Forelimb muscle (tissue), 1 donor: ENCODE measurements around the gene NAPB. TPM values are rescaled to one million over a fixed set of nuclear protein-coding genes. Genes with fewer than 3 reads are reported as not detected.

Experiments used
- DNase-seq: peaks from one replicate; pipeline ENCODE4 v3.0.0-alpha.2; 2013; ENCODE audit warnings: low read depth
- polyA plus RNA-seq: library from polyadenylated mRNA; unstranded; fragments of 120-200 nt; gene quantifications from one replicate; pipeline ENCODE4 v1.2.1, GENCODE V29; 2013; ENCODE audit not compliant: insufficient read length

NAPB gene
- polyA plus RNA-seq, 1 donor, result 7.3 TPM

DNA sequence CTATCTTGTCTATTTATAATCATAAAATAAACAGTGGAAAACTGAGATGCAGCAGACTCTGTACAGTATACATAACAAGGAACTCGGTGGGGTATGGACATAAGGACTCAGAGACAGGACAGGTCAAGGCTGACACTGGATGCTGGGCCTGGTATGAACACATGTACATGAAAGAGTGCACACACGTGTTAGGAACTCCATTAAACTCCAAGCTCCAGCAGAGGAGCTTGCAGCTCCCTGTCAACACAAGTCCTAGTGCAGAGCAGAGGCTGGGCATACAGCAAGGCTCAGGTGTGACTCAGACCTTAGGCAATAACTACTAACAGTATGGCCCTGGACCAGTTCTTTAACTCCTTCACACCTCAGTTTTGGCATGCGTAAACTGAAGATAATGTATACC, 17.1 kb downstream of the NAPB start:
- no peak for DNase-seq

DNA sequence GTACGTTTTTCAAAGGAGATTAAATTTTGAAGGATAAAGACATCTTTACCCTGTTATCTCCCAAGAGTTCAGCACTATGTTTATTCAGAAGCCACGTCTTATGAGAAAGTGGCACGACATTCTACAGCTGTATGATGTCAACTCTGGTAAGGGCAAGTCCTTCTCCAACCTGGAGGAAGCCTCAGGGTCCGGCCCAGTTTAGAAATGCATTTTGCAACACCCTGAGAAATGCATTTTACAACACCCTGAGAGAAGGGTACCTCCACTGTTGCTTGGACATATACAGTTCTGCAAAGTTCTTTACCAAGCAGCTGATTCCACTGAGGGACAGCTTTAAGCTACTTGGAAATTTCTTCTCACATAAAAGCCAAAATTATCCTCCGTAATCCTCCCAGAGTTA, 17.5 kb downstream of the NAPB start:
- no peak for DNase-seq

DNA sequence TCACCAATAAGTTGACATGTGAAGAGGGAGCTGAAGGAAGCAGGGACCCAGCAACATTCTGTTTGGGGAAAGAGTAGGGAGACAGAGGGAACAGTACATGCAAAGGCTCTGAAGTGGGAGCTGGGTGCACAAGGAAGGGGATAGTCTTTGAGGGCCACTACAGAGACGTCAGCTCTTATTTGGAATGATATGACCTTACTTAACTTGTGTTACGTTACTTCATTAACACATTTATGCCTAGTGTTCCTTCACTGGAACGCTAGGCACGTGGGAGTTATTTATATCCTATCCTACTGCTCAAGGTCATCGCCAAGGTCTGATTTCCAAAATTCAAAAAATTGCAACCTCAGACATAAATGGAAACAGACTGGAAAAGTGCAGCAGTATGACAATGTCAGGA, 20.2 kb downstream of the NAPB start:
- no peak for DNase-seq

DNA sequence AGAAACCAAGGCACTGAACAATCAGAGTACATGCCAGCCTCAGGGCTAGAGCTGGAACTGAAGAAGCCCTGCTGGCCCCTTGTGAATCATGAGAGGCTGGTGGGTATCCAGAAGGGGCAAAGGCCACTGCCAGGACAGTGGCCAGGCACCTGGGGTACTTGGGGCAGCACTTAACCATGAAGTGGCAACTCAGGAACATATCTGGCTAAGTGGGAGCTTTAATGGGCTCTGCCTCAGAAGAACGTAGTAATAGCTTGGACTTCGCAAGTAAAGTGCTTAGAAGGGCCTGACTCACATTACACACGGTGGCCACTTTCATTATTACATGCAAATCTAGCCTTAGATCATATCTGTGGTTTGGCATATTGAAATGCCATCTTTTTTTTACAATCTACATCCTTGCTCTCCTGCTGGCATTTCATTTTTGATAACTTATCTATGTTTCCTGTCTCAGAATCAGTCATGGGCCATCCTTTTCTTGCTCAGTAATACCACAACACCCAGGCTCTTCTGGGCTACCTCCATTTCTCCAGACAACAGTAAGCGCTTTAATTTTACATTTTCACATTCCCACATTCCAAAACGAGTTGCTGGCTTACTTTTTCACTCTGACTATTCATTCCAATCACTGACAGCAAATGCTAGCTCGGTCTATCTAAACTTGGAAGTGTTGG, 21.6 kb downstream of the NAPB start:
- DNase-seq, result no peak

DNA sequence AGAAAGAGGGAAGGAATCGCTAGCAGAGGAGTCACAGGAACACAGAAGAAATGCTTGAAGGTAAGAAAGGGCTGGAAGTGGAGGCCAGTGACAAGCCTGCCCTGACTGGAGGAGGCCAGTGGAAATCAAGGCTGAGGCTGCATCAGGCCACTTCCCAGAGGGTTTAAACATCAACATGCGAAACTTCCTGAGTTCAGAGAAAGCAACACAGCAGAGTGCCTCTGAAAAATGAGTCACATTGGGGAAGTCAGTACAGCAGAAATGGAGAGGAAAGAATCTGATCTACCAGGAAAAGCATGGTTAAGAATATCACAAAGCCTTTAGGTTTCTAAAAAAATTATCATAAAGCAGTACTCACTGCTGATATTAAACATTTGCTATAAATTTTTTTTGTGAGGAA, 23.3 kb downstream of the NAPB start:
- DNase-seq, result no peak

DNA sequence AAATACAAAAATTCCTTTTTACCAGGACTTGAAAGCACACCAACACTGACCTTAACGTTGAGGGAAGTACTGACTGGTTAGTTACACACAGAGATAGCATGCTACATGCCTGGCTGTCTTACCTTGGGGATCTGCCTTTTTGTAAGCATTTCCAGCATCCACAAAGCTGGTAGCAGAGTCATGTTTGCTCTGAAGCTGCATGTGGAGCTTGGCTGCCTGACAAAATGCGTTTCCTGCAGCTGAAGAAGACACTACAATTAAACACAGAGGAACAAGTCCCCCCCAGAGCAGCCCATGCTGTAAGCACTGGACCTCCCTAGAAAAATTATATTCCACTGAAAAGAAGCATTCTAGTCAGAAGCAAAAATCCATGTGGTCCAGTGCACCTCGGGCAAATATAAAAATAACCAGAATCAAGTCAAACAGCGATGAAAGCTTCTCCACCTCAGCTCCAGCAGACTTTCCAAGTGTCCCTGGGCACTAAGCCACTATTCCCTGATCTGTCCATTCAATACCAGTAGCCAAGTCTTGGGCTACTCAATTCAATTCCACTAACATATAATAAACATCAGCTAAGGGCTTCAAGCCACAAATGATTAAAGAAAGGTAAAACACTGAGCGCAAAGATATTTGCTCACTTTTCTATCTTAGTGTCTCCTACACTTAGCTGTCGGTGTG, 24.2 kb downstream of the NAPB start:
- DNase-seq, result no peak

DNA sequence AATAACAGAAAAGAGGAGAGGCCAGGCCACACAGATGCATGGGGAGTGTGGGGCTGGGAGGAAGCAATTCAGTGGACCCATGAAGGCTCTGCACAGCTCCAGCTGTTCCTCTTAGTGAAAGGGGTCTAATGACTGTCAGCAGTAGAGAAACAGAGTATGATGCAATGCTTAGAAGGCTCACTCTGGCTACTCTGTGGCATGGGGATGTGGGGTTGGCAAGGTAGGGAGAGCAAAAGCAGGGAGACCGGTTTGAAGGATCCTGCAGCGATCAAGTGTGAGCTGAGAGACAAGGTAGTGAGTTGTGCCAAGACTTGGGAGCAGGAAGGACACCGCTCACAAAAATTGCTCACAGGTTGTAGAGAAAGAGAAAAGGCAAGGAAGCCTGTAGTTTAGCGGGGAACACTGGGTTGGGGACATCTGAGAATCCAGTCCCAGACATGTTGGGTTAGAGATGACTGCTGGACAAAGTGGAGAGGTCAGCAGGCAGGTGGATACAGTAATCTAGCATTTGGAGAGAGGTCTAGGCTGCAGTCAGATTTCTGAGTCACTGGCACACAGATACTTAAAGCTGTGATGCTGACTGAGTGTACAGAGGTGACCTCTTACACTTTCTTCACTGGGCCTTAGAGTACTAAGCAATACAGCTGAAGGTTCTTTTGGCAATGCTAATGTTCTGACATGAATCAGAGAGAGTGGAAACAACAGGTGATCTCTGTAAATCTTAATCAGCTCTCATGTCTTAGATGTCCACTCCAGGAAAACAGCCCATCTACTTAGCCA, 27.1 kb downstream of the NAPB start:
- no peak for DNase-seq

DNA sequence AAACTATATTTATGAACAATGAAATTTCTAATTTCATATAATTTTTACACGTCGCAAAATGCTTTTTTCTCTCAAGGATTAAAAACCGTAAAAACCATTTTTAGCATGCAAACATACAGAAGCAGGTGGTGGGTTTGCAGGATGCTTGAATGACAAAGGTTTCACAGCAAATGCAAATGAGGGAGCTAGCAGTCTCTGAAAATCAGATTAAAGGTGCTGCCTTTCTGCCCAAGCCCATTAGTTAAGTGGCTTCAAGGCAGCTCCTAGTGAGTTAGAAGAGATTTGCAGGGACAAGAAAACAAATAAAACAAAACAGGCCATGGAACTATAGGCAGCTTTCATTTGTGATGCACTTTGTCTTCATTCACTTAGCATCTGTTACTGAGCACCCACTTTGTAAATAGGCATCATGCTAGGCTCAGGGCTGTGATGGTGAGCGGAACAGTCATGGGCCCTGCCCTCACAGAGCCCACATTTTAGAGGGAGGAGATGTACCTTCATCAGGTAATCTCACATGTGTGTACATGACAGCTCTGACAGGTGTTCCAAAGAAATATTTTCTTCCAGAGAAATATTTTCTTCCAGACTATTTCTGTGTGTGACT, 29.5 kb downstream of the NAPB start:
- DNase-seq, result no peak

DNA sequence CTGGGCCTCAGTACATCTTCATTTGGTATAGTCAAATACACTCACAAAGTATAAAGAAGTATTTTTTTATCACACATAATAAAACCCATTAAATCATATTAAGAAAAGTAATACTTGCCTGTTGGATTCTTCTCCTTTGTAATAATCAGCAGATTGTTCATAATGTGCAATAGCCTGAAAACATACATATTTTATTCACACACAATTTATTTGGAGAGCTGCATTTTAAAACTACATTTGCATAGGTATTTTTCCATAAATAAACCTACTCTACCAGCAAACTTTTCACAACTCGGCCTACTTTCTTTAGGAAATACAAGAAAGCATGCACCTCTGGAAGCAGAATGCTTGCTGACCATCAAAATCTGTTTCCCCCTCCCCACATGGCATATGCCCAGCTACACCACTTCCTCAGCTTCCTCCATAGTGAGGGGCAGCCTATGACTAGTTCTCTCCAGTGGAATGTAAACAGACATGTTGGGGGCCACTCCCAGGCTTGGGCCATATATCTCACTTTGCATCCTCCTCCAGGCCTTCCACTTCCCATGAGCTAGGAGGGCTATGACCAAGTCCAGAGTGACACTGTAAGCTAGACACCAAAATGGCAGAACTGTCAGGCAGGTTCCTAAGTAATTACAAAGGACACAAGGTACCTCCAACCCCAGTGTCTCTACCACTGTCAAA, 31.1 kb downstream of the NAPB start:
- no peak for DNase-seq

DNA sequence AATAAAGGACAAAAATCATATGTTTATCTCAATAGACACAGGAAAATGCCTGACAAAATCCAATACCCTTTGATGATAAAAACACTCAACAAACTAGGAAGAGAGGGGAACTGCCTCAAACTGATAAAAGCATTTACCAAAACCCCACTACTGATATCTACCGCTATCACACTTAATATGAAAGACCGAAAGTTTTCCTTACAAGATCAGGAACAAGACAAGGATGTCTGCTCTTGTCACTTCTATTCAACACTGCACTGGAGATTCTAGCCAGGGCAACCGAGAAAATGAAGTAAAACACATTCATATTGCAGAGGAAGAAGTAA, 34.2 kb downstream of the NAPB start:
- DNase-seq, result no peak

DNA sequence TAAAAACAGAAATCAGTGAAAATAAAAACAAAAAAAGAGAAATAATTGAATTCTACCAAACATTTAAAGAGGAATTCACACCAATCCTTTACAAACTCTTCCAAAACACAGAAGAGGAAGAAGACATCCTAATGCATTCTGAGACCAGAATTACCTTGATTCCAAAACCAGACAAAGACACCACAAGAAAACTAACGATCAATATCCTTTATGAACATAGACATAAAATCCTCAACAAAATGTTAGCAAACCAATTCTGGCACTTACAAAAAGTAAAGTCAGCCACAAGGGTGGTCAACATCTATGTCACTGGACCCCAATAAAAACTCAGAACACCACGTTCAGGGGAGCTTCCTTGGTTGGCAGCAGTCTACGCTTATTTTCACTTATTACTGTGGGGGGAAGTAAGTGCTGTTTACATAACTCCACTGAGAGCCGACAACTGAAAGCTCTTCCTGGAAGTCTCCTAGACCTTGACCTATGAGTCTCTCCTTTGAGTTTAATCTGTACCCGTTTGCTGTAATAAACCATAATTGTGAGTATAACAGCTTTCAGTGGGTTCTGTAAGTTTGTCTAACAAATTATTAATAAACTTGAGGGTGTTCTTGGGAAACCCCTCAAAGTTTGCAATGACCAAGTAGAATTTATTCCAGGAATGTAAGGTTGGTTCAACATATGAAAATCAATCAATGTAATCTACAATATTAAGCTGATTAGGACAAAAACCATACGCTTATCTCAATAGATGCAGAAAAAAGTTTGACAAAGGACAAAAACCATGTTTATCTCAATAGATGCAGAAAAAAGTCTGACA, 34.8 kb downstream of the NAPB start:
- DNase-seq, result no peak

DNA sequence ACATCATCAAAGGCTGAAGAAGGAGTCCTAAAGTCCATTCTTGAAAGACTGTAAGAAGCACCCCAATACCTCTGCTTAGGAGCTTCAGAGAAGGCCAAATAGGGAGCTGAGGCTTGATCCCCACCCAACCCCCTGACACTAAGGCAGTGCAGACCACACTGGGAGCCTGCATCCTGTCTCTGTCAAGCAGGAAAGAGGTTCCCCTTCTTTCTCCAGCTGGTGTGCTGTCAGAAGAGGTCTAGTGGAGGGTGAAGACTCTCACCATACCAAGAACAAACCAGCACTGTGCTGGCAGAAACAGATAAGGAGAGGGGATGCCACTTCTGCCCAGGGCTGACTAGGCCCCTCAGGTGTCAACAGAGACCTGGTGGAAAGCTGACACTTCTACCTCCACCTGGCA, 39.4 kb downstream of the NAPB start:
- no peak for DNase-seq

DNA sequence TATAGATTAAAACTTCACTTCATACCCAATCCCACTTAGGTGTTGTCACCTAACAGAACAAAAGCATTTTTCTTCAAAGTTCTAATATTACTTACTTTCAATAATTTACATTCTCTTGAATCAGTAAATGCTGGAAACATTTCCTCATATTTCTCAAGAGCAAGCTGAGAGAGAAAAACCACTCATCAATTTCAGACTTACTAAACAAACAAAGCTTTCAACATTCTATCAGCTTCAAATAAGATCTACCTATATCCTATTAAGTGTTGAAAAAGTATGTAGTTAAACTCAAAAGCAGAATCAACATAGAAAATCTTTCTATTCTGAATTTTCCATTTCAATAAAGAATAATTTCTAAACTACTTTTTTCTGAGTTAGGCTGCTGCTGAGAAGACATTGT, 41.5 kb downstream of the NAPB start:
- DNase-seq, result no peak

DNA sequence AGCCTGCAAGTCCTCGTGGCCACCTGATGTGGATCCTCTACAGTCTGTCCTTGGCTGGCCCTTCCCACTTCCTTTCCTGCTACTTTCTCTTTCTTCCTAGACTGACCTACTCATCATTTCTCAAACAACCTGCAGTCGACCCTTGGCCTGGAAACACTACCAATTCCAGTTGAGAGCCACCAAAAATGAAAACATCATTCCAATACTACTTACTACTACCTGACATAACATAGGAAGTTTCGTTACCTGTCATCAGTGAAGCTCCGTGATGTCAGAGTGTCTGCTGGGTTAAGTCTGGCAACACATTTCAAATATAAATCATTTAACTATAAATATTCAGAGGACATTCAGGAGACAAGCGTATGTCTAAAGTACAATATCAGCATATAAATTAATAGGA, 45.5 kb downstream of the NAPB start:
- no peak for DNase-seq

DNA sequence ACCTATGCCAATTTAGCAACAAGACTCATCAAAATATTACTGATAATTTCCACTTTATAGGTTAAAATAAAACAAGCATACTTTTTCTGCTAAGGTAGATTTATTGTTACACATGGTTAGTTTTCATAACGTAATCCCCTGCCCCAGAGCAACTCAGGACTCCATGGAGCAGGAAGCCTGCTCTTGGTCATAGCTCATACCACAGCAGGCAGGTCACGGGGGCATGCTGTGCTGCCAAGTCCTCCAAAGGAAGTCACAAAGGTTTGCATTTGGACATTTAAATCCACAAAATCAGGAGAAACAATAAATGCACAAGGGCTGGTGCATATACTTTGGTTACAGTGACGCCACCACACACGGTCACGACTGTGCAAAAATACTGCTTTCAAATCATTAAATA, 46.8 kb downstream of the NAPB start:
- no peak for DNase-seq

DNA sequence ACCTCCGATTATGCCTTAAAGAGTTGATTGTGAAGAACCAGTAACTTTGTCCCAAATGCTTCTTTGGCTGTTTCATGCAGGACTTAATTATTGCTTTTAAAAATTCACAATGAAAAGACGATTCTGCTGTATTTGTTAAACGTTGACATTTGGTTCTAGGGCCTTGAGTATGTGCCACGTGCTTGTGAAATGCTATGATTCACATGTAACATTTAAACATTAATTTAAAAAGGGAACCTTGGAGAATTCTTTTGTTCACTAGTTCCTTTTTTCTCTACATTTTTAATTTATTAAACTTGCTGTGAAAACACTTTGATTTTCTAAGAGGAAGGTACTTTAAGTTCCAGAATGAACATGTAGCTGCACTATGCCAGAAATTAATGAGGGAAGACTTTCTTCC, 49.8 kb downstream of the NAPB start:
- no peak for DNase-seq

DNA sequence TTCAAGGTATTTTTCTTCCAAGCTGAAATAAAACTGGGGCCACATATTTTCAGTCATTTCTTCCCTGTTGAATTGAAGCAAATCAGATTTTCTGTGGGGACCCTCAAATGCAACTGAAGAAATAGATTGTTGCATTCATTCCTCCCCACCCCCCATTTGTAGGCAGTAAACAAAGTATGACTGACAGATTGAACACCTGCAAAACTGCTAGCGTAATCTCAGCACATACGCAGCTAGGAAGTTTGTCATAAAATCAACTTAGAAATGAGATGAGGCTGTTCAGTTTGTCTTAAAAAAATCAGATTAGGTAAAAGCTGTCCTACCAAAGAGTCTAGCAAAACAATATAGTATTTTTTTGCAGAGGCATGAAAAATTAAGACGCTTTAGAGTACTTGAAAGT, 50.4 kb downstream of the NAPB start:
- no peak for DNase-seq

DNA sequence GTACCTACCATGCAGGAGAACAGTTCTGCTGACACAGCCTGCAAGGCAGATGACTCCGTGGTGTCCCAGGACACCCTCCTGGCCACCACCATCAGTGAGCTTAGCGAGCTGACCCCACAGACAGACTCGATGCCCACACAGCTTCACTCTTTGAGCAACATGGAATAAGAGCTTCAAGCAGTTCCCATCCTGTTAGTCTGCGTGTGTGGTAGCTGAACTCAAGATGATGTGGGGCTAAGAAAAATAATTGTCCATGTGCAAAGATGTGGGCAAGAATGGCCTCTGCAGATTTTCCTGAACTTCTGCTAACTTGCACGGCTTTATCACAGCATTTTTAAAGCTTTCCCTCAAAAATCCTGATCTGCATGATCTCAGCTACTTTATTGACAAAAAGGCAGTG, 51.0 kb downstream of the NAPB start:
- DNase-seq, result no peak

DNA sequence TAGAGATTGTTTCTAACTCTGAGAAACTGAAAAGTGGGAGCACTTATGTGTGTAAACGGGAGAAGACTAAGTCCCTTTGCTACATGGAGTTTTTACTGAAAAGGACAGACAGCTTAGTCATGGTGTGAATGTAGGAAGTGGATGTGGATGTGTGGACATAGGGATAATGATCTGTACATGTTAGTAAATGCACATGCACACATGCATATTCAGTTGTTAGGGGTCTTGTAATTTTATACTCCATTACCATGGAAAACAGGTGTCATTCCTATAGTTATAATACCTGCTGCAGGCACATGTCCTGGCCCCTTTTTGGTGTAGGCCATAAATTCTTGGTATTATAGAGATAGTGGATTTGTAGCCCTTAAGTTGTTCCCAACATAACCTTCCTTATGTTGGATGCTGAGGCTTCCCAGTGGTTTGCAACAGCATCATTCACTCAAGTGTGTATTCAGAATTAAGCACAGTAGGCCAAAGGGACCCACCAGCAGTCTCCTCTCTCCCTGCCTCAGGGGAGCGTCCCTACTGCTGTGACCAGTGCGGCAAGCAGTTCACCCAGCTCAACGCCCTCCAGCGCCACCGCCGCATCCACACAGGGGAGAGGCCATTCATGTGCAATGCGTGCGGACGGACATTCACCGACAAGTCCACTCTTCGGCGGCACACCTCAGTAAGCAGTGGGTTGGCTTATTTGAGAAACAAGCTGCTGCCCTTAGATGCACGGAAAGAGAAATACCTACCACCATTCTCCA, 52.0 kb downstream of the NAPB start:
- no peak for DNase-seq

DNA sequence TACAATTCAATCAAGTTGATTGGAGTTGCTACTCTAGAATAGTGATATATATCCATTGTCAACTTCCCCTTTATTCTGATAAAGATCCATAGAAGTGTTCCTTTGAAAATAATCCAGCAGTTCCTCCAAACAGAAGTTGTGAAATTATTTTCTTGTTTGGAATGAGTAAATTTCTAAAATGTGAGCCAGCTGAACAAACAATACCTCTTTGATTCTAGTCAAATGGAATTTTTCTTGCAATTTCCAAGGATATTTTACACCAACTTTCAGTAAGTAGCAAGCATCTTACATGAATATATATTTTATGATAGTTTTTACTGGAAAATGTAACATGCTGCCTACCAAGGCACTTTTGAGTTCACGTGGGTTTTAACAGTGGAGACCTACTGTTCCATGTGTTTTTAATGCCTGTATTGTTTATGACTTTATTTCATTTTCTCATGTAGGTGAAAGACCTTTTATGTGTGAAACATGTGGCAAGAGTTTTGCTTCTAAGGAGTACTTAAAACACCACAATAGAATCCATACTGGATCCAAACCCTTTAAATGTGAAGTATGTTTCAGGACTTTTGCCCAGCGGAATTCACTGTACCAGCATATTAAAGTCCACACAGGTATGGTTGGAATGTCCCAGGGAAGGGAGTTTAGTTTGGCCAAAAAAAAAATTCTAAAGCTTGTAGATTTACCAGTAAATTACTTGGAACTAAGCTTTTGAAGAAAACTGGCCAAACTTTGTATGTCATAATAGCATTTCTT, 52.8 kb downstream of the NAPB start:
- DNase-seq, result no peak
